Measurements from ENCODE around the gene PAX3.

Gene PAX3

DNA sequence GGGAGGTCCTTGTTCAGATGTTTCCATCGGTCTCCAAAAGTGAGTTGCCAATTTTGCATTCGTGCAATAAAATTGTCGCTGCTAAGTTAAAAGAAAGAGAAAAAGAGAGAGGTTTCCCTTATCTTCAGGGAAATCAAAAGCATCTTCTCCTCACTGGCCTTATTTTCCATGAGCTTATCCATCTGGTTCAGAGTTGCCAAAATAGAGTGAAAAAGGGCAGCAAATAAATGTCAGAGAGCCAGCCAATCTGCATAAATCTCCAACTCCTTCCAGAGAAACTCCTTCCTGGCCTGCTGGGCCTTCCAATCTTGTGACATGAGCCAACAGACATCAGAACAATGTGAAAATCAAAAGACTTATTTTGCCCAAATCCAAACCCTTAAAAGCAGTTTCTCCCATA lies 28.4 kb downstream of the PAX3 start:
- no peak for DNase-seq (ENCODE audit: low read depth, low spot score)

GRCh38 chr2:222269132-222269531 lies 29.7 kb downstream of the PAX3 start:
- no peak for DNase-seq (ENCODE audit: low read depth, low spot score)

- DNase-seq (ENCODE audit: low read depth, low spot score), result no peak
These were observed 30.3 kb downstream of the PAX3 start for GRCh38 chr2:222268311-222268990.

DNA sequence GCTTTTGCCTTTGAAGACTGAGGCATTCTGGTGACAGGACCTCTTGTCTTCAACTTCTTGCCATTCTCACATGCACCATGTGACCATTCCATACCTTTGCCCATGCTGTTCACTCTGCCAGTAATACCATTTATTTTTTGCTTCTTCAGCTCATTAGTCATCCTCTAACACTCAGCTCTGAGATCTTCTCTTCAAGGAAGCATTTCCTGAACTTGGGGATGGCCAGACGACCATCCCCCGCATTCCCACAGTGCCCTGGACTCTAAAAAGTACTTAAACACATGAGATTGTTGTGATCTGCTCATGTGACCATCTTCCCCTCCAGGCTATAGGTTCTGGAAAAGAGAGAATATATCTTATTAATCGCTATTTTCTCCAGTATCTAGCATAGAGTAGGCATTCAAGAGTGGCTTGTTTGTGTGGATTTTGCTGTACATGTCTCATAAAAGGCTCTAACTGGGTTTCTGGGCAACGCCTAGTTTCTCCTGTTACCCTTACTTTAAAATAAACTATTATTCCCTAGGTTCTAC lies 33.9 kb downstream of the PAX3 start:
- DNase-seq (ENCODE audit: low read depth, low spot score), result no peak

GRCh38 chr2:222261504-222261903 lies 37.3 kb downstream of the PAX3 start:
- DNase-seq (ENCODE audit: low read depth, low spot score), result no peak

GRCh38 chr2:222257645-222258044 lies 41.2 kb downstream of the PAX3 start:
- no peak for DNase-seq (ENCODE audit: low read depth, low spot score)

- DNase-seq (ENCODE audit: low read depth, low spot score), result no peak
These were observed 42.5 kb downstream of the PAX3 start for GRCh38 chr2:222256250-222256649.

- no peak for DNase-seq (ENCODE audit: low read depth, low spot score)
These were observed 43.7 kb downstream of the PAX3 start for GRCh38 chr2:222255090-222255489.

DNA sequence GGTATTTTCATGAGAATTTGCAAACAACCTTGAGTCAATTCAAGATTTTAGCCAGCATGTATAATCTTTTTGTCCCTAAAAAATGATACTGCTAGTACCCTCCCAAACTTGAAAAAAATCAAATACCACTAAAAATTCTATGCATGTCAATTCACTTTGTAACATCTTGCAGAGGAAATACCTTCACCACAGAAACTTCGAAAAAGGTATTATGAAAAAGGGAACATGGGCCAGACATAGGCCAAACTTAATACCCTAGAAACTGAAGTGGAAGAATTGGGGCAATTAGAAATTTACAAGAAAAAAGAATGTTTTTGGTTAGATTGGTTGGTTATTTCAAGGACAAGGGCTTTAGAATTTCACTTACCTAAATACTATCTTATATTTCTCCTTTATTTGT lies 48.5 kb downstream of the PAX3 start:
- no peak for DNase-seq (ENCODE audit: low read depth, low spot score)

GRCh38 chr2:222249444-222249843 lies 49.4 kb downstream of the PAX3 start:
- no peak for DNase-seq (ENCODE audit: low read depth, low spot score)

DNA sequence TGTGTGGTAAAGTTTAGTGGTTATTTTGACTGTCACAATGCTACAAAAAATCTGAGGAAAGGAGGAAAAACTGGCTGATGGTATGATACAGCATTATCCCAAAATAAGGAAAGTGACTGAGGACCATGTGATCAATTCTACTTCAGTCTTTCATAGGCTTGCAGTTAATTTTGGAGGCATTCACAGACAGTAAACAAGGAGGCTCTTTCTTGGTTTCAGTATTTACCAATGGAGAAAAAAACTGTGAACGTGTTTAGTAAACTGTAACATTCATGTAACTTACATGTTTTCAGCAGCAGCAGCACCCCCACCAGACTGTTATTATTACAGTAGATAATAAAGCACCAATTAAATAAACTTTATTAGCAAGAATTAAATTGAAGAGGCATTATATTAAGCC lies 50.0 kb downstream of the PAX3 start:
- no peak for DNase-seq (ENCODE audit: low read depth, low spot score)

GRCh38 chr2:222248256-222248655 lies 50.5 kb downstream of the PAX3 start:
- DNase-seq (ENCODE audit: low read depth, low spot score), result no peak

- no peak for DNase-seq (ENCODE audit: low read depth, low spot score)
These were observed 56.3 kb downstream of the PAX3 start for GRCh38 chr2:222242532-222242931.

GRCh38 chr2:222241128-222241870 lies 57.5 kb downstream of the PAX3 start:
- no peak for DNase-seq (ENCODE audit: low read depth, low spot score)

GRCh38 chr2:222240676-222241049 lies 58.1 kb downstream of the PAX3 start:
- DNase-seq (ENCODE audit: low read depth, low spot score), result no peak

DNA sequence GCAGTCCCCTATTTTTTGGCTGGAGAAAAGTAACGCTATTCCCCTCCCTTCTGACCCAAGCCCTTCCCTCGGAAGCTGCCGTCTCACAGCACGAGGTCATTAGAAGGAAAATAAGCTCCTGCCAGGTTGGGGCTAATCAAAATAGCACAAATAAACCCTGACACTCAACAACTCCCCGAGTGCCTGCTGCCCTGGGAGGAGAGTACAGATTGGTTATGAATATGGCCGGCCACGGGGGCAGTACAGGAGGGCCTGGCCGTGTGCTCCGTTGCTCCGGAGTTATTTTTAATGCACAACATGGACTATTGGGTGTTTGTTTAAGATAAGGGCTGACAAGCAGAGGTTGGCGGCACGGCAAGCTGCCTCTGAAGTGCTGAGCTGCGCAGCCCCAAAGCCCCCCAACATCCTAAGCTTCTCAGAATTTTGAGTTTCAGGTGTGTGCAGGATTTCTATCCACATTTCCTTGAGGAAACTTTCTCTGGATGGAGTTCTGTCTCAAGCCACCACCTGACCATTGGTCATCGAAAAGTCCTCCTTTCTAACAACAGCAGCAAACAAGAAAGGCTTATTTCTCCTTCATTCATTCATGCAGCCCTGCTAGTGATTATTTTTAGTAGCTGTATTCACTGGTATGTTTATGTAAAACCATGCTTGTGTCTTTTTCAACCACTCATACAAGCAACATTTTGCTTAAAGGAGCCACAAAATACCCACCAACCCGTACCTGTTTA lies 58.7 kb downstream of the PAX3 start:
- no peak for DNase-seq (ENCODE audit: low read depth, low spot score)

- DNase-seq (ENCODE audit: low read depth, low spot score), result no peak
These were observed 59.7 kb downstream of the PAX3 start for GRCh38 chr2:222239091-222239490.

- DNase-seq (ENCODE audit: low read depth, low spot score), result no peak
These were observed 60.7 kb downstream of the PAX3 start for GRCh38 chr2:222238072-222238471.

GRCh38 chr2:222232839-222233238 lies 66.0 kb downstream of the PAX3 start:
- no peak for DNase-seq (ENCODE audit: low read depth, low spot score)

- no peak for DNase-seq (ENCODE audit: low read depth, low spot score)
These were observed 66.4 kb downstream of the PAX3 start for GRCh38 chr2:222232372-222232771.

- DNase-seq (ENCODE audit: low read depth, low spot score), result no peak
These were observed 70.7 kb downstream of the PAX3 start for GRCh38 chr2:222228054-222228453.

GRCh38 chr2:222218786-222219185 lies 80.0 kb downstream of the PAX3 start:
- DNase-seq (ENCODE audit: low read depth, low spot score), result no peak

DNA sequence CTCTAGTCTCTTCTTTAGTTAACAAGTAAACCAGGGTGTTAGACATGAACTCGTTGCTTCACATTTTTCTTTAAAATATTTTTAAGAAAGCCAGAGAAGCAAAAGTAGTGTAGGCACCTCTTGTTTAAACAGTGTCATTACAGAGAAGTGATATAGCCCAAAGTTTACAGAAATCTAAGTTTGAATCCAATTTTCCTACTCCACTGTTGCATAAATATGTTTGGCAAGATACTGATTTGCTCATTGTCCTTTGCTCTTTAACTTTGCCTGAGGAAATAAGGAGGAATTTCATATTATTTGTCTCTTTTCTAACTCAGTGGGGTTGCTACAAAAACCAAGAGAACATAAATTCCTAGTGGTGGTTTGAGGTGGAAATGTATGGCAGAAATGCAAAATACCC lies 81.1 kb downstream of the PAX3 start:
- no peak for DNase-seq (ENCODE audit: low read depth, low spot score)
